Activated CD4-positive, alpha-beta T cell treated with anti-CD3 and anti-CD28 coated beads, Interleukin-2, amount 10 ng/mL, durations not matched to agents 7 days and 5 days (primary cell): ENCODE results near the gene RNF148. TPM values are rescaled to one million over a fixed set of nuclear protein-coding genes. Genes with fewer than 3 reads are reported as not detected.

Experiments used
- CTCF ChIA-PET: fragments of 350-600 bp; sonication (Branson Sonifier 250); formaldehyde crosslinking; loops from one replicate; lab custom pipeline; 2021; ENCODE audit warnings: antibody characterized with exemption; lab: Charles Lee
- POLR2A ChIA-PET: fragments of 350-600 bp; sonication (Branson Sonifier 250); formaldehyde crosslinking; loops from one replicate; lab custom pipeline; 2021; ENCODE audit warnings: antibody characterized with exemption; lab: Charles Lee
- DNase-seq: peaks from one replicate; pipeline ENCODE4 v3.0.0-alpha.2; 2020
- H3K27ac Mint-ChIP-seq: one replicate; pipeline ENCODE4 v1.8.0; 2021; ENCODE audit warnings: mild to moderate bottlenecking, moderate library complexity, mixed read lengths
- H3K27me3 Mint-ChIP-seq: one replicate; pipeline ENCODE4 v1.8.0; 2021; ENCODE audit warnings: mixed read lengths
- H3K36me3 Mint-ChIP-seq: one replicate; pipeline ENCODE4 v1.8.0; 2021; ENCODE audit warnings: low read depth, mixed read lengths
- H3K4me1 Mint-ChIP-seq: one replicate; pipeline ENCODE4 v1.8.0; 2021; ENCODE audit warnings: mixed read lengths
- H3K4me3 Mint-ChIP-seq: one replicate; pipeline ENCODE4 v1.8.0; 2021; ENCODE audit warnings: mild to moderate bottlenecking, moderate library complexity, mixed read lengths
- H3K9me3 Mint-ChIP-seq: one replicate; pipeline ENCODE4 v1.8.0; 2021; ENCODE audit warnings: mixed read lengths
- total RNA-seq, 2 experiments: library from RNA; stranded (reverse); gene quantifications; one replicate each; pipeline ENCODE4 v1.2.3, GENCODE V29; 2021

The RNF148 gene
- total RNA-seq, 2 experiments from 2014 or later: not detected

DNA sequence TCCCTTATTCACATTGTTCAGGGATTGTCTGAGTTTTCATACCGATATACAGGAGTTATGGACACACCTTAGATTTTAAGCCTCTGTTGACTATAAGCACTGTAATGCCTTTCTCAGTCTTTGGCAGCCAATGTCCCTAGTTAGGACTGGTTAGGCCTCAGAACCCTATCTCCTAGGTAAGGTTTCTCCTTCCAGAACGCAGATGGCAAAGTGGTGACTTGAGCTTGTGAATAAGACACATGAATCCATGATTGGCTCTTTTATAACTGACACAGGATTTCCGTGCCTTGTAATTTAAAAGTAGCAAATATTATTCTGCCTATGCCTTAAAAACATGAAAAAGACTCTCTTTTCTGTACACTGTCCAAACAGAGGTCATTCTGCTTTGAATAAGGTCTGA is 12.5 kb upstream of the RNF148 start:
- no peaks in the 10 kb centered on the region for H3K27me3 Mint-ChIP-seq
- H3K4me1 Mint-ChIP-seq: no peaks in the 10 kb centered on the region
- H3K36me3 Mint-ChIP-seq: no peaks in the 10 kb centered on the region
- no peak overlapping the region for H3K27ac Mint-ChIP-seq
- H3K4me3 Mint-ChIP-seq: no peak overlapping the region
- ChIA-PET POLR2A (no interaction called here), CTCF (no interaction called here)
- no peak for DNase-seq
- H3K9me3 Mint-ChIP-seq: no peaks in the 10 kb centered on the region

DNA sequence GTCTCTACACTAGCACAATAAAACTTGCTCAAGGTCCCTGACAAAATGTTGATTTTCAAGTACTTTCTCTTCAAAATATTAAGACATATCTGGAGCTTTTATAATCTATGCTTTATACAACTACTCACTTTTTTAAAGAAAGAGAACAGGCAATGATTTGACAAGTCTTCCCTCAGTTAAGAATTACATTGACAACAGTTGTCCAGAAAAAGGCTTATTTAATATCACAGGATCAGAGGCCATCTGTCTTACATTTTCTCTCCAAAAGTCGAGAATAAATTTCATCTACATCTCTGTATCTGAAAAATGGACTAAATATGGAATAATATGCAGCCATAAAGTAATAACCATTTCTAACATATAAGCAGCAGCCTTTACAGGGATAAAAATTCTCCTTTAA is 8.2 kb upstream of the RNF148 start:
- Mint-ChIP-seq H3K36me3 (no peaks in the 10 kb centered on the region), H3K4me3 (no peak overlapping the region), H3K9me3 (no peaks in the 10 kb centered on the region), H3K27ac (no peak overlapping the region), H3K27me3 (no peaks in the 10 kb centered on the region), H3K4me1 (no peaks in the 10 kb centered on the region)
- ChIA-PET CTCF (no interaction called here), POLR2A (no interaction called here)
- no peak for DNase-seq

DNA sequence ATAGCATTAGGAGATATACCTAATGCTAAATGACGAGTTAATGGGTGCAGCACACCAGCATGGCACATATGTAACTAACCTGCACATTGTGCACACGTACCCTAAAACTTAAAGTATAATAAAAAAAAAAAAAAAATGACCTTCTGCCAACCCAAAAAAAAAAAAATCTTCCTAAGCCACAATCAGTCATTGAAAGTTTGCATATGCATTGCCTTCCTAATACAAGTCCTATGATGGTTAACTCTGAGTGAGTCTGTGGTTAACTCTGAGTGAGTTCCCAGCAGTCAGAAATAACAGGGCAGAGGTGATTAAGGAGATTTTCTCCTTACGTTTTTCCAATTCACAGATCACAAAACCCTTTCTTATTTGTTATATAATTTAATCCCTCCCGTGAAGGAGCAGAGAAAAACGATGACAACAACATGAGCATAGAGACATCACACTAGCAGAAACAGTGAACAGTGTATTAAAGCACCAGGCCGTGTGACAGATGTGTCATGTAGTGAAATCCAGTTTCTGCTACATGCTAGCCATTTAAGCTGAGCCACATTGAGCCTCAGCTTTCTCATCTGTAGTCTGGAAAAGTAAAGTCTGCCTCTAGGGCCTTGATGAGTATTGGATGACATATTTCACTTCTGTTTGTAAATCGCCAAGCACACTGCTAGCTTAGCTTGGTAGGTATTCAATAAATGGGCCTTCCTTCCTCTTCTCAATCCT is 7.4 kb upstream of the RNF148 start:
- POLR2A ChIA-PET: no interaction called here
- Mint-ChIP-seq H3K27me3 (no peaks in the 10 kb centered on the region), H3K4me1 (no peaks in the 10 kb centered on the region), H3K4me3 (no peak overlapping the region), H3K36me3 (no peaks in the 10 kb centered on the region), H3K27ac (no peak overlapping the region), H3K9me3 (no peaks in the 10 kb centered on the region)
- CTCF ChIA-PET: no interaction called here
- no peak for DNase-seq

DNA sequence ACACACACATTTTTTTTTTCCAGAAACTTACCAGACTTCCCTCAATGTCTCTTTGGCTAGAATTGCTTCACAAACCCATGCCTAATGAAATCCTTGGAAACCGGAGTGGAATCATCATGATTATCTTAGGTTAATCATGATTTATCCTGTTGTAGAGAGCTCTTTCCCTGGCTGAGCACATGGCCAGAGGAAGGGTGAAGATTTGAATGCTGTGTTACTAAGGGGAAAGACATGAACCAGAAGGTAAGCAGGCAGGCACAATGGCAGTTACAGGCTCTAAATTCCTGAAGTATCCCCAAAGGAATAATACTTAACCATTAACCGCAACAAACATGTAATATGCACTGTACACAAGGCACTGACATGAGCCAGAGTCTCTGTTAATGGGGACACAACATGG is 4.1 kb upstream of the RNF148 start:
- peaks cover 8% of the 10 kb centered on the region for H3K9me3 Mint-ChIP-seq
- H3K36me3 Mint-ChIP-seq: no peaks in the 10 kb centered on the region
- no peak for DNase-seq
- ChIA-PET CTCF (no interaction called here), POLR2A (no interaction called here)
- no peak overlapping the region for H3K27ac Mint-ChIP-seq
- no peaks in the 10 kb centered on the region for H3K27me3 Mint-ChIP-seq
- H3K4me1 Mint-ChIP-seq: no peaks in the 10 kb centered on the region
- no peak overlapping the region for H3K4me3 Mint-ChIP-seq

DNA sequence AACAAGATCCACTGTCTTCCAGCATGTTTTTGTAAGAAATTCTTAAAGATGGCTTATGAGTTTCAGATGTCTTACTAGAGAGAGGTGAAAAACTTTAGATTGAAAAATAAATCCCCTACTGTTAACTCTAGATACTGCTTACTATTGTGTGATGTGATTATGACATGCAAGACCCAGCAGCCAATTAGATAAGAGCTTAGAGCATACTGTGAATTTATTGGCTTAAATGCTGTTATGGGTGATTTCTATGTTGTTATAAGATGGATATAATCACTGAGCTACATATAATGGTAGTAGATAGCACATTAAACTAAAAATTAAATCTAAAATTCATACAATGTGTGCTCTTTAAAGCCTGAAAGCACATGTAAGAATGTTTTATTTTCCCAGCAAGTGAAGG is 3.7 kb downstream of the RNF148 start, which contains the start of gene RNF133:
Gene RNF133, minus strand, starts transcription at position 101 of the 400 bp plus-strand sequence. CDS start 199 bp downstream, outside the sequence.
- Mint-ChIP-seq H3K4me1 (no peaks in the 10 kb centered on the region), H3K36me3 (no peaks in the 10 kb centered on the region), H3K4me3 (no peak within 1 kb of the TSS), H3K27me3 (no peaks in the 10 kb centered on the region), H3K9me3 (peaks cover 8% of the 10 kb centered on the region), H3K27ac (no peak within 1 kb of the TSS)
- DNase-seq: no peak
- POLR2A ChIA-PET: no interaction called here
- CTCF ChIA-PET: no interaction called here

DNA sequence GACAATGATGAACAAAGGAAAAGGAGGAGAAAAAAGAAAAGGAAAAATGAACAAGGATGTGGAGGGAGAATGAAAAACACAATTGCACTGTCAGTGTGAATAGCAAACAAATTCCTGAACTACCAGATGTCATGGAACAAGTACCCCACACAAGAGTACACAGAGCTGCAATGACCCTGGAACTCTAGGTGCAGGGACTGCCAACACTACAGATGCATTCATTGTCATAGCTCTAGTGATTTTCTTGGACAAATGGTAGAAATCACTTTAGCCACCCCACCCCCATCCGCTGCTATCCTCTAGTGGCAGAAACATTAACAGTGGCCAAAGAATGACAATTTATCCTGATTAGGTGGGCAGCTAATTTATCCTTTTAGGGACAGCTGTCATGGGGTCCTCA is 6.9 kb downstream of the RNF148 start:
- H3K36me3 Mint-ChIP-seq: no peaks in the 10 kb centered on the region
- no peaks in the 10 kb centered on the region for H3K9me3 Mint-ChIP-seq
- no peak overlapping the region for H3K27ac Mint-ChIP-seq
- CTCF ChIA-PET: no interaction called here
- no peaks in the 10 kb centered on the region for H3K27me3 Mint-ChIP-seq
- DNase-seq: no peak
- POLR2A ChIA-PET: no interaction called here
- no peak overlapping the region for H3K4me3 Mint-ChIP-seq
- no peaks in the 10 kb centered on the region for H3K4me1 Mint-ChIP-seq

DNA sequence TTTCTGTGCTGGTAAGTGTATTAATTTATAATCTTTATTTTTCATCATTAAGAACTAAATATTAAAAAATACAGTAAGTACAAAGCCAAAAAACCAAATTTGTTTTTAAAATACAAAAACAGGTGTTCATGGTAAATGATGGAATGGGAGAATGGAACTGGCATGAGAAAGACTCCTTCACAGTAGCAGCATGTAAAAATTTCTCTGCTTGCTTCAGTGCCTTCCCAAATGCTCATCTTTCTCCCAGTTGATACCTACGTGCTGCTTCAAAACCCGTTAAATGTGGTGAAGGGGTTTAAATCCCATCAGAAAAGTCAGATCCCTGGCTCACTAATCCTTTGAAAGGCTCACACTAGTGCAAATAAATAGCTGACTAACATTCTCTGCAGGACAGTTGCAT is 8.0 kb downstream of the RNF148 start:
- no peak overlapping the region for H3K27ac Mint-ChIP-seq
- no peak overlapping the region for H3K4me3 Mint-ChIP-seq
- no peak for DNase-seq
- no peaks in the 10 kb centered on the region for H3K36me3 Mint-ChIP-seq
- no peaks in the 10 kb centered on the region for H3K27me3 Mint-ChIP-seq
- ChIA-PET POLR2A (no interaction called here), CTCF (no interaction called here)
- no peaks in the 10 kb centered on the region for H3K4me1 Mint-ChIP-seq
- no peaks in the 10 kb centered on the region for H3K9me3 Mint-ChIP-seq

DNA sequence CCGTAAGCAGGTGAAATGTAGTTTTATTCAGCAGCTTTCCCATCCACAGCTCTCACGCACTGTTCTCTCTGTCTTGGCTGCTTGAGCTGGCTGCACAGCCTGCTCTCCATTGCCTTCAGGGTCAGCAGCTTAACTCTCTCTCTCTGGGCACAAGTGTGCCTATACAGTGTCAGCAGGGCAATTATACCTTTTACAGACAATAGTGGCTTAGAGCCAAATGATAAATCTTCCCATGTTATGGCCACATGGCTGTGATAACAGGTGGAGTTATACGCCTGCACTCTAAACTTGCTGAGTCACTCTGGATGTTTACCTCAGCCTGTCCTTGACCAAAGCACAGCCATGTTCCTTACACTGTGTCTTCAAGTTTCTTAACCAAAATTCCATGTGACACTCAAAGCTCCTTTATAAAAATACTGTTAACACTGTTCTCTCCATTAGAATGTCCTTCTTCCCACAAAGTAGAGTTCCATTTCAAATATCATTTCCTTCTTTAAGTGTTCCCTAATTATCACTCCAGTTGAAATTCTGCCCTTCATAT is 9.9 kb downstream of the RNF148 start:
- Mint-ChIP-seq H3K36me3 (no peaks in the 10 kb centered on the region), H3K27ac (no peak overlapping the region), H3K4me3 (no peak overlapping the region), H3K27me3 (no peaks in the 10 kb centered on the region), H3K4me1 (no peaks in the 10 kb centered on the region), H3K9me3 (no peaks in the 10 kb centered on the region)
- ChIA-PET POLR2A (no interaction called here), CTCF (no interaction called here)
- no peak for DNase-seq

DNA sequence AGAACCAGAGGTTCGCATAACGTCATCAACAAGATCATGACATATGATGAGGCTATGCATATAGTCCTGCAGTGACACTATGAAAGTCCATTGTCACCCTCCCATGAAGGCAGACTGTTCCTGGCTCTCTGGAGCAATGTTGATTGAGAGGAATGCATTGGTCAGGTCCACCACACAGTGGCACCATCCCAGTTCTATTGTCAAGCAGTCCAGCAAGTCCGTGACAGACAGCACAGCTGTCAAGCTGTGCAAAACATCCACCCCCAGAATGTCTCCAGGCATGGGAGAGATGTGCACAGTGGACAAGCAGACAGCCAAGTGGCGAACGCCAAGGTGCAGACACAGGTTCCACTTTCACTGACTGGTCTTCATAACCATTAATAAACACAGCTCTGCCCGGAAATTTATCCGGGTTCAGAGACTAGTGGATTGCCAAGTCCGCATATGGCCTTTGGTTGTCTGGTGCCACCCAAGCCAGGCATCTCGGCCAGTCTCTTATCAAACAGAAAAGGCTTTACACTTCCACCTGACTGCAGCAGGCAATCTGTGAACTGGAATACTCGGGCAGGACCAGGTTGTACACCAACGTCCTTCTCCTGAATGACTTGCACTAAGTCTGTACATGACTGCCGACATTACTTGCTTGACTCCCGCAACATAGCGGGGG is 11.0 kb downstream of the RNF148 start:
- H3K27ac Mint-ChIP-seq: no peak overlapping the region
- ChIA-PET CTCF (no interaction called here), POLR2A (no interaction called here)

DNA sequence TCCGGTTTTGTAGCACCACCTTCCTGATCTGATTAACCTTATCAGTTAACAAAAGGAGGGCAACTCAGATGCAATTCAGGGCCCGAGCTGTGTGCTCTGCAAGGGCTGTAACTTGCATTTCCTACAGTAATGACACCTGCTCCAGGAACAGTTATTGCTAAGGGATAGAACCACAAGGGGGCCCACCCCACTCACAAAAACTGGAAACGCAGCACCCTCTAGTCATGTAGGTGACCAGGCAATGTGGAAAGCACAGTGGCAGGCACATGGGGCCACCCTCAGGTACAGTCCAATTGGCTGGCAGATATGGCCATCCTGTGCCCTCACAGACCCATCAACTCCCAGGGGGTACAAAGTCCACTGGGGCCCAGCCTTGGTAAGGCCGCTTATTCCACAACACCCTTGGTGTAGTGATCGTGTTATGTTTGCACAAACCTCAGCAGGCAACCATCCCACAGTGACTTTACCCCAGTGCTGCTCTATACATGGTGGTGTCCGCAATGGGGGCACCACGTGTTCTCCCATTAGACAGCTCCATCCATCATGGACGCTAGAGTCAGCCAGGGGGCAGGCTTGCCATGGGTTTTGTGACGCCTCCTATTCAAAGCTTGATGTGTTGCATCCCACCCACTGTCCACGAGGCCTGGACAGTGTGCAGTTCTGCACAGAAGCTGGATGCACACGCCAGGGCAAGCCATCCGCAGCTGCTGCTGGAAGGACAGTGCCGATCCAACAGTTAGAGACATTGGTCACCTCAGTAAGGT is 13.2 kb downstream of the RNF148 start:
- no peak overlapping the region for H3K4me3 Mint-ChIP-seq
- H3K27me3 Mint-ChIP-seq: no peaks in the 10 kb centered on the region
- H3K4me1 Mint-ChIP-seq: no peaks in the 10 kb centered on the region
- ChIA-PET POLR2A (no interaction called here), CTCF (interaction anchor here (0.5 kb wide), 1 partner anchor 105 kb away, joined by 3 read pairs; no protein-coding TSS in a partner anchor)
- H3K36me3 Mint-ChIP-seq: no peaks in the 10 kb centered on the region
- DNase-seq: no peak
- no peaks in the 10 kb centered on the region for H3K9me3 Mint-ChIP-seq
- no peak overlapping the region for H3K27ac Mint-ChIP-seq

More for the DNA sequence above, 11.0 kb downstream of the RNF148 start:
- no peaks in the 10 kb centered on the region for H3K4me1 Mint-ChIP-seq
- no peaks in the 10 kb centered on the region for H3K27me3 Mint-ChIP-seq
- no peaks in the 10 kb centered on the region for H3K36me3 Mint-ChIP-seq
- H3K4me3 Mint-ChIP-seq: no peak overlapping the region
- no peak for DNase-seq
- no peaks in the 10 kb centered on the region for H3K9me3 Mint-ChIP-seq

DNA sequence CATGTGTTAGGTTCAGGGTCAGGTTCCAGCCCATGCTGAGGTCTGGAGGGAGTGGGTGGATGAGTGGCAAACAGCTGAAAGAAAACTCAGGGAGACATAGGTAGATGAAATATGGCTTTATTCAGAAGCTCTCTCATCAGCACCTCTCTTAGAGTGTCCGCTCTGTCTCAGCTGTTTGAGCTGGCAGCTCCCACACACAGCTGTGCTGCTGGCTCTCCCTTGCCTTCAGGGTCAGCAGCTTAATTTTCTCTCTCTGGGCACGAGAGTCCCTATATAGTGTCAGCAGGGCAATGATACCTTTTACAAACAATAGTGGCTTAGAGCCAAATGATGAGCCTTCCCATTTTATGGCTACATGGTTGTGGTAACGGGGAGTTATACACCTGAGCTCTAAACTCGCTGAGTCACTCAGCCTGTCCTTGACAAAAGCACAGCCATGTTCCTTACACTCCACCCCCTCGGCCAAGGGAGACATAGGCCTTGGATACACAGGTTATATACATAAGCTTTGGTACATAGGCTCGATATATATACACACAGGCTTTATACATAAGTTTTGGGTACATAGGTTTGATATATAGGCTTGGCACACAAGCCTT is 14.2 kb downstream of the RNF148 start:
- CTCF ChIA-PET: interaction anchor here (0.5 kb wide), 1 partner anchor 106 kb away, joined by 3 read pairs; no protein-coding TSS in a partner anchor
- no peak for DNase-seq
- POLR2A ChIA-PET: no interaction called here

DNA sequence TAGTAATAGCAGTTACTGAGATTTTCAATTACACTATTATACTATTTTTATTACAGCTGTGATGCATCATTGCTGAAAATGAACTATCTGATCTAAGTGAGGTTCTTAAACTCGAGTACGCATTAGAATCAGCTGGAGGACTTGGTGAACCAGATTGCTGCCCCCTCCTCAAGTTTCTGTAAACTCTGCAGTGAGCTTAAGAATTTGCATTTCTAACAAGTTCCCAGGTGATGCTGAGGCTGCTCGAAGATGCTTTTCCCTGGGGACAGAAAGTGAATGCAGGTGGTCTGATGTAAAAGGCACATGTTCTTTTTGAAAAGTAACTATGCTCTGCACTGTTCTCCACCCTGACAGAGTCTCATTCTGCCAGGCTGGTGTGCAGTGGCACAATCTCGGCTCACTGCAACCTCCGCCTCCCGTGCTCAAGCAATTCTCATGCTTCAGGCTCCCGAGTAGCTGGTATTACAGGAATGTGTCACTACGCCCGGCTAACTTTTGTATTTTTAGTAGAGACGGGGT is 16.3 kb downstream of the RNF148 start:
- no peaks in the 10 kb centered on the region for H3K36me3 Mint-ChIP-seq
- no peaks in the 10 kb centered on the region for H3K4me1 Mint-ChIP-seq
- POLR2A ChIA-PET: no interaction called here
- CTCF ChIA-PET: no interaction called here
- no peaks in the 10 kb centered on the region for H3K27me3 Mint-ChIP-seq
- no peak overlapping the region for H3K4me3 Mint-ChIP-seq
- no peak overlapping the region for H3K27ac Mint-ChIP-seq
- no peak for DNase-seq
- H3K9me3 Mint-ChIP-seq: no peaks in the 10 kb centered on the region

More for the DNA sequence above, 14.2 kb downstream of the RNF148 start:
- no peaks in the 10 kb centered on the region for H3K9me3 Mint-ChIP-seq
- no peaks in the 10 kb centered on the region for H3K4me1 Mint-ChIP-seq
- H3K27me3 Mint-ChIP-seq: no peaks in the 10 kb centered on the region
- H3K36me3 Mint-ChIP-seq: no peaks in the 10 kb centered on the region
- H3K27ac Mint-ChIP-seq: no peak overlapping the region
- H3K4me3 Mint-ChIP-seq: no peak overlapping the region
